ENCODE results near the gene WDR33.
"Not testable (repeated sequence)": the region's sequence is repeated elsewhere in the genome, so short reads cannot be mapped to it uniquely, and the experiment has no call there.

Gene WDR33

DNA sequence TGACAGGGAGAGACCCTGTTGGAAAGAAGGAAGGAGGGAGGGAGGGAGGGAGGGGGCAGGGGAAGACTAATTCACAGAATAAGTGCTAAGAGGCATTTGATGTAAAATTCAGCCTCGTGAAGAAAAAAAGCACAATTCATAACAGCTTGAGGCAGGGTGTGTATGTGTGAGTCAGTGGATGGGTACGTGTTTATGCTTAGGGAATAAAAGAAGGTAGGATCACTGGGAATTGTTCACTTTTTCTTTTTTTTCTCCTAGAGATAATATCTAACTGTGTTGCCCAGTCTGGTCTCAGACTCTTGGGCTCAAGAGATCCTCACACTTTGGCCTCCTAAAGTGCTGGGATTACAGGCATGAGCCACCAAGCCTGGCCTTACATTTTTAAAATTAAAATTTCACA, 39.2 kb downstream of the WDR33 start:
- Histone ChIP-seq H3K23ac (ENCODE audit: low read length in 2 of 2) (no peak overlapping the region), H3K4me1 (ENCODE audit: control insufficient read depth, insufficient read depth, low read depth, low read length) (peaks cover 12% of the 10 kb centered on the region), H2AK5ac (ENCODE audit: low read length, severe bottlenecking) (no peak overlapping the region), H3K4ac (ENCODE audit: low read depth in 1 of 2, low read length in 2 of 2) (no peak overlapping the region), H2BK12ac (ENCODE audit: low read length in 2 of 2) (no peak overlapping the region), H3K9me3 (ENCODE audit: control insufficient read depth, low read length) (no peaks in the 10 kb centered on the region), H4K91ac (ENCODE audit: low read length) (no peak overlapping the region), H2AFZ (ENCODE audit: low read depth, low read length) (no peak overlapping the region), H3K79me1 (replicated peaks; ENCODE audit: low read length, poor library complexity, severe bottlenecking) (peaks cover 7% of the 10 kb centered on the region), H3K27ac (ENCODE audit: low read length, poor library complexity, severe bottlenecking) (peak overlapping the region; percentile 40), H3K4me2 (ENCODE audit: low read length, poor library complexity, severe bottlenecking) (no peak overlapping the region), H4K8ac (ENCODE audit: low read length) (no peak overlapping the region), H2BK120ac (ENCODE audit: low read depth, low read length) (no peak overlapping the region), H3K9ac (ENCODE audit: low read length) (peak overlapping the region; percentile 70), H3K14ac (ENCODE audit: low read length in 2 of 2) (no peak overlapping the region), H2BK15ac (ENCODE audit: low read depth, poor library complexity, severe bottlenecking) (no peak overlapping the region), H3K4me3 (ENCODE audit: insufficient read depth in 1 of 2, low read depth in 1 of 2, low read length in 2 of 2) (no peak overlapping the region), H2BK5ac (ENCODE audit: low read depth, low read length, poor library complexity, severe bottlenecking) (no peak overlapping the region), H3K36me3 (ENCODE audit: control insufficient read depth in 1 of 2, insufficient read depth in 2 of 2, low read depth in 1 of 2, low read length in 2 of 2) (peaks cover 0 to 29% of the 10 kb centered on the region in 2 experiments), H3K27me3 (ENCODE audit: control insufficient read depth in 1 of 2, insufficient read depth in 1 of 2, low read length in 2 of 2) (no peaks in the 10 kb centered on the region), H3K18ac (ENCODE audit: low read depth in 1 of 2, low read length in 2 of 2) (no peak overlapping the region)
- WGBS: 48% methylated on average over 2 of the region's 2 CpGs
- DNase-seq: peak; percentile 58

DNA sequence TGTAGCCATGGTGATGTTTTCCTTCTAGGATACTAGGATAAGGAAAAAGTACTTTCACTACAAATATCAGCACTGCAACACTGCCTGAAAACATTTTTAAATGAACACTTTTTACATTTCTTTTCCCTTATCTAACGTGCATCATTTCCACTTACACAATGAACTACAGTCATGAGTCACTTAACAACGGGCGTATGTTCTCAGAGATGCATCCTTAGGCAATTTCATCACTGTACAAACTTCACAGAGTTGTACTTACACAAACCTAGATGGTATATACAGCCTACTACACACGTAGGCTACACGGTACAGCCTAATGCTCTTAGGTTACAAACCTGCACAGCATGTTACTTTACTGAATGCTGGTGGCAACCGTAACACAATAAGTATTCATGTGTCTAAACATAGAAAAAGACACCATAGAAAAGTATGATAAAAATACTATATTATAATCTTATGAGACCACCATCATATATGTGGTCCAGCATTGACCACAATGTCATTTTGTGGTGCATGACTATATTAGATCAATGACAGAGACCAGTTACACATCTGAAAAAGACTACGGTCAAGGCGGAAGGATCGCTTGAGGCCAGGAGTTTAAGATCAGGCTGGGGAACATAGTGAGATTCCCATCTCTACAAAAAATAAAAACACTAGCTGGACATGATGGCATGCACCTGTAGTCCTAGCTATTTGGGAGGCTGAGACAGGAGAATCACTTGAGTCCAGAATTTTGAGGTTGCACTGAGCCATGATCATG, 39.8 kb downstream of the WDR33 start:
- no peak overlapping the region for H2AFZ ChIP-seq (ENCODE audit: low read depth, low read length)
- H3K79me1 ChIP-seq (replicated peaks; ENCODE audit: low read length, poor library complexity, severe bottlenecking): peaks cover 8% of the 10 kb centered on the region
- no peak overlapping the region for H2BK15ac ChIP-seq (ENCODE audit: low read depth, poor library complexity, severe bottlenecking)
- no peak overlapping the region for H2BK12ac ChIP-seq (ENCODE audit: low read length in 2 of 2)
- H4K91ac ChIP-seq (ENCODE audit: low read length): no peak overlapping the region
- no peak overlapping the region for H4K8ac ChIP-seq (ENCODE audit: low read length)
- H3K18ac ChIP-seq (ENCODE audit: low read depth in 1 of 2, low read length in 2 of 2): no peak overlapping the region
- no peak overlapping the region for H3K14ac ChIP-seq (ENCODE audit: low read length in 2 of 2)
- H3K27ac ChIP-seq (ENCODE audit: low read length, poor library complexity, severe bottlenecking): peak overlapping the region; percentile 34
- H3K4me2 ChIP-seq (ENCODE audit: low read length, poor library complexity, severe bottlenecking): no peak overlapping the region
- H2AK5ac ChIP-seq (ENCODE audit: low read length, severe bottlenecking): no peak overlapping the region
- DNase-seq: peak; percentile 97
- H3K4ac ChIP-seq (ENCODE audit: low read depth in 1 of 2, low read length in 2 of 2): no peak overlapping the region
- no peaks in the 10 kb centered on the region for H3K9me3 ChIP-seq (ENCODE audit: control insufficient read depth, low read length)
- peaks cover 0 to 35% of the 10 kb centered on the region in 2 experiments for H3K36me3 ChIP-seq (ENCODE audit: control insufficient read depth in 1 of 2, insufficient read depth in 2 of 2, low read depth in 1 of 2, low read length in 2 of 2)
- H2BK120ac ChIP-seq (ENCODE audit: low read depth, low read length): no peak overlapping the region
- peaks cover 10% of the 10 kb centered on the region for H3K4me1 ChIP-seq (ENCODE audit: control insufficient read depth, insufficient read depth, low read depth, low read length)
- WGBS: 67% methylated on average over 8 of the region's 9 CpGs
- H3K4me3 ChIP-seq (ENCODE audit: insufficient read depth in 1 of 2, low read depth in 1 of 2, low read length in 2 of 2): no peak overlapping the region
- peak overlapping the region; percentile 70 for H3K9ac ChIP-seq (ENCODE audit: low read length)
- no peaks in the 10 kb centered on the region for H3K27me3 ChIP-seq (ENCODE audit: control insufficient read depth in 1 of 2, insufficient read depth in 1 of 2, low read length in 2 of 2)
- no peak overlapping the region for H2BK5ac ChIP-seq (ENCODE audit: low read depth, low read length, poor library complexity, severe bottlenecking)
- H3K23ac ChIP-seq (ENCODE audit: low read length in 2 of 2): no peak overlapping the region

DNA sequence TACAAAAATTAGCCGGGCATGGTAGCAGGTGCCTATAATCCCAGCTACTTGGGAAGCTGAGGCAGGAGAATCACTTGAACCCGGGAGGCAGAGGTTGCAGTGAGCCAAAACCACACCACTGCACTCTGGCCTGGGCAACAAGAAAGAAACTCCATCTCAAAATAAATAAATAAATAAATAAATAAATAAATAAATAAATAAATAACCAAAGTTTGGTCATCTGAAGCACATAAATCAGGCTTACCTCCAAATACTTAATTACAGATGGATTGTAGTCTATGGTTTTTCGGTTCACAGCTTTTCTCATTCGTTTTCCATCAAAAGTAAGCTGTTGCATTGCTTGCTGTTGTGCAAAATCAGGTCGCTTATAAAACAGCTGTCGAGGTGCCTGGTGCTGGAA, 40.4 kb downstream of the WDR33 start:
- H3K27ac ChIP-seq (ENCODE audit: low read length, poor library complexity, severe bottlenecking); H3K27me3 ChIP-seq (ENCODE audit: control insufficient read depth in 1 of 2, insufficient read depth in 1 of 2, low read length in 2 of 2); H2AFZ ChIP-seq (ENCODE audit: low read depth, low read length); H3K4me3 ChIP-seq (ENCODE audit: insufficient read depth in 1 of 2, low read depth in 1 of 2, low read length in 2 of 2); H3K23ac ChIP-seq (ENCODE audit: low read length in 2 of 2); H3K4ac ChIP-seq (ENCODE audit: low read depth in 1 of 2, low read length in 2 of 2); H3K4me2 ChIP-seq (ENCODE audit: low read length, poor library complexity, severe bottlenecking); H2BK12ac ChIP-seq (ENCODE audit: low read length in 2 of 2); H4K8ac ChIP-seq (ENCODE audit: low read length); H3K9me3 ChIP-seq (ENCODE audit: control insufficient read depth, low read length); DNase-seq; H3K18ac ChIP-seq (ENCODE audit: low read depth in 1 of 2, low read length in 2 of 2); H2BK120ac ChIP-seq (ENCODE audit: low read depth, low read length); H2BK15ac ChIP-seq (ENCODE audit: low read depth, poor library complexity, severe bottlenecking); H3K79me1 ChIP-seq (replicated peaks; ENCODE audit: low read length, poor library complexity, severe bottlenecking); H4K91ac ChIP-seq (ENCODE audit: low read length); H2BK5ac ChIP-seq (ENCODE audit: low read depth, low read length, poor library complexity, severe bottlenecking); H3K14ac ChIP-seq (ENCODE audit: low read length in 2 of 2); H2AK5ac ChIP-seq (ENCODE audit: low read length, severe bottlenecking): not testable (repeated sequence)
- Histone ChIP-seq H3K36me3 (ENCODE audit: control insufficient read depth in 1 of 2, insufficient read depth in 2 of 2, low read depth in 1 of 2, low read length in 2 of 2) (peaks cover 0 to 40% of the 10 kb centered on the region in 2 experiments), H3K9ac (ENCODE audit: low read length) (peak overlapping the region; percentile 70), H3K4me1 (ENCODE audit: control insufficient read depth, insufficient read depth, low read depth, low read length) (peaks cover 10% of the 10 kb centered on the region)
- WGBS: 97% methylated on average over 5 of the region's 6 CpGs

DNA sequence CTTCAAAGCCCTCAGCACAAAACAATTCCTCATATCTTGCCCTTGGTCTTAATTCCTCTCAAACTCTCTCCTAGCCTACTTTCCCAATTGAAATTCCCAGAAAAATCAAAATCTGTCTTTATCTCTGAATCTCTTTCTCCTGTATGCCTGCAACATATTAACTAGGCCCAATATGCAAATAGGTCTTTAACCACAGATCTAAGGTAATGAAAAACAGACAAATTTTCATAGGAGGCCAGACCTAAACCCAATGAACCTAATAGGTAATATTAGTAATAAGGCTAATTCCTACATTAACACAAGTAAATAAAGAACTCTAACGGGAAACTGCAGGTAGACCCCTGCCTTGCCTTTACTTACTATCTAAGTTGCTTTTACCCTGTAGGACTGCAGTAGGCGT, 41.4 kb downstream of the WDR33 start:
- no peak overlapping the region for H2BK120ac ChIP-seq (ENCODE audit: low read depth, low read length)
- WGBS: 96% methylated on average over 2 of the region's 2 CpGs

More for the DNA sequence above, 41.4 kb downstream of the WDR33 start:
- Histone ChIP-seq H3K14ac (ENCODE audit: low read length in 2 of 2) (no peak overlapping the region), H3K4ac (ENCODE audit: low read depth in 1 of 2, low read length in 2 of 2) (no peak overlapping the region), H3K9me3 (ENCODE audit: control insufficient read depth, low read length) (no peaks in the 10 kb centered on the region), H3K18ac (ENCODE audit: low read depth in 1 of 2, low read length in 2 of 2) (no peak overlapping the region), H2BK12ac (ENCODE audit: low read length in 2 of 2) (no peak overlapping the region), H2BK5ac (ENCODE audit: low read depth, low read length, poor library complexity, severe bottlenecking) (no peak overlapping the region), H3K23ac (ENCODE audit: low read length in 2 of 2) (no peak overlapping the region), H3K27me3 (ENCODE audit: control insufficient read depth in 1 of 2, insufficient read depth in 1 of 2, low read length in 2 of 2) (no peaks in the 10 kb centered on the region), H3K4me3 (ENCODE audit: insufficient read depth in 1 of 2, low read depth in 1 of 2, low read length in 2 of 2) (no peak overlapping the region), H3K27ac (ENCODE audit: low read length, poor library complexity, severe bottlenecking) (no peak overlapping the region), H2AK5ac (ENCODE audit: low read length, severe bottlenecking) (no peak overlapping the region), H4K91ac (ENCODE audit: low read length) (no peak overlapping the region), H2AFZ (ENCODE audit: low read depth, low read length) (no peak overlapping the region), H3K79me1 (replicated peaks; ENCODE audit: low read length, poor library complexity, severe bottlenecking) (peaks cover 10% of the 10 kb centered on the region), H3K9ac (ENCODE audit: low read length) (no peak overlapping the region), H3K36me3 (ENCODE audit: control insufficient read depth in 1 of 2, insufficient read depth in 2 of 2, low read depth in 1 of 2, low read length in 2 of 2) (peaks cover 3 to 49% of the 10 kb centered on the region in 2 experiments), H3K4me2 (ENCODE audit: low read length, poor library complexity, severe bottlenecking) (no peak overlapping the region), H2BK15ac (ENCODE audit: low read depth, poor library complexity, severe bottlenecking) (no peak overlapping the region), H4K8ac (ENCODE audit: low read length) (no peak overlapping the region), H3K4me1 (ENCODE audit: control insufficient read depth, insufficient read depth, low read depth, low read length) (peaks cover 10% of the 10 kb centered on the region)
- no peak for DNase-seq

Measured in mesenchymal stem cell (in vitro differentiated cells and primary cell).